Esophagus squamous epithelium (tissue), 5 donors: Measurements from ENCODE around the gene TOMM22. TPM values are rescaled to one million over a fixed set of nuclear protein-coding genes. Genes with fewer than 3 reads are reported as not detected.

Source experiments
- DNase-seq: peaks from one replicate; lab custom pipeline; 2025; lab: John Stamatoyannopoulos, UW
- H3K27ac ChIP-seq, 4 donors: fragments of 200-600 bp; sonication (generic); one replicate each; pipeline ENCODE4 v1.5.1; 2016 to 2019; ENCODE audit warnings: mild to moderate bottlenecking in 1 of 4
- H3K27me3 ChIP-seq, 4 donors: fragments of 200-600 bp; sonication (generic); 1 replicate in 3 of 4; 2 replicates in 1 of 4; pipeline versions ENCODE4 v1.5.1 to v1.6.0; 2017 to 2021; ENCODE audit warnings: antibody characterized with exemption in 1 of 4
- H3K36me3 ChIP-seq, 3 donors: fragments of 200-600 bp; sonication (generic); one replicate each; pipeline ENCODE4 v1.5.1; 2016 to 2019
- H3K4me1 ChIP-seq, 3 donors: fragments of 200-600 bp; sonication (generic); one replicate each; pipeline ENCODE4 v1.5.1; 2017 to 2019
- H3K4me3 ChIP-seq, 4 donors: fragments of 200-600 bp; sonication (generic); 1 replicate in 3 of 4; 2 replicates in 1 of 4; pipeline ENCODE4 v1.5.1; 2016 to 2019; ENCODE audit warnings: mild to moderate bottlenecking in 2 of 4, moderate library complexity in 1 of 4
- H3K9me3 ChIP-seq, 3 donors: fragments of 200-600 bp; sonication (generic); one replicate each; pipeline ENCODE4 v1.5.1; 2016 to 2019
- POLR2A ChIP-seq, 4 donors: fragments of 450-650 bp; IDR thresholded peaks; one replicate each; pipeline ENCODE4 v1.6.1; 2017; ENCODE audit warnings: antibody characterized with exemption in 4 of 4, mild to moderate bottlenecking in 4 of 4, moderate library complexity in 3 of 4
- WGBS, 2 donors: methylation state at CpG; one replicate each; pipeline ENCODE4 v1.1.5; 2018; 5-methylcytosine and 5-hydroxymethylcytosine counted together
- intact Hi-C: fragments of 100-400 bp; cut with DNase I; formaldehyde crosslinking; loops from one replicate; pipeline ENCODE4 v1.15.0; 2022
- total RNA-seq, 4 donors: library from RNA; depleted of rRNA; stranded (reverse); fragments of >200 nt; gene quantifications; one replicate each; pipeline ENCODE4 v1.1.0, GENCODE V29; 2016
- TF ChIP-seq, protein P1 (sequence below), 6 experiments: fragments of 450-650 bp in 4 of 6; fragments of 200-600 bp in 2 of 6; sonication (generic) in 2 of 6; IDR thresholded peaks; one replicate each; pipeline ENCODE4 v1.5.1; 2016 to 2019; ENCODE audit warnings: antibody characterized with exemption in 6 of 6, mild to moderate bottlenecking in 4 of 6, moderate library complexity in 4 of 6
- donor health status: DM: yes; HTN: yes; CAD: no.

Gene TOMM22
- total RNA-seq, 4 donors from 2014 or later, result 23.4 to 73.7 (median 57.2) TPM

DNA sequence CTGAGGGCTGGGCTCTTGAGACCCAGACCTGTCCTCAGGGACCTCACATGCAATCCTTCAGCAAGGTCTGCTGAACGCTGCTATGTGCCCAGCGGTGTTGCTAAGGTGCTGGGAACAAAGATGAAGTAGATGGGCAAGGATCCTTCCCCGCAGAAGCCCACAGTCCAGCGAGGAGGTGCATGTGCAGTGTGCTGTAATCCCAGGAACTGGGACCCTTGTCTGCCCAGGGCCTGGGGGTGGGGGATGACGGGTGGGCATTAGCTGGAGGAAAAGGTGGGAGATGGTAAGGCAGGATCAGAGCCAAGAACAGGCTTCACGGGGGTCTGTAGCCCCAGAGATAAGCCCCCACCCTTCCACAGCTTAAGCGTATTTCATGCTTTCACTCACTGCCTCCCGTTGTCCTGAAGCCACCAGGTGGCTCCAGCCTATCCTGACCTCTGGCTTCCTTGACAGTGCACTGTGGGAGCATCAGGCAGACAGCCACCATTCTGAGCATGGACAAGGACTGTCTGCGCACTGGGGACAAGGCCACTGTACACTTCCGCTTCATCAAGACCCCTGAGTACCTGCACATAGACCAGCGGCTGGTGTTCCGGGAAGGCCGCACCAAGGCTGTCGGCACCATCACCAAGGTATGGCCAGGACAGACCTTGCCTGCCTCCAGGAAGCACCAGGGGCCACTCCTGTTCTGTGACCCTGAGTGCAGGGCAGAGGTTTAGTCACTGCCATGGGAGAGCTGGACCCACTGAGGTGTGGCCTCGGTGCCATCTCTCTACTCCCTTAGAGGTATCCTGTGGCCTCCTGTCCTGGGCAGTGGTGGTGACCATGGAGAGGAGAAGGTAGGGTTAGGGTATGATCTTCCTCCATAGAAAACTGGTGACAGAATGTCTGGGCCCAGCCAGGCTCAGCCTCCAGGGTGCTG, 46.0 kb downstream of the TOMM22 start:
- Histone ChIP-seq H3K9me3 (no peaks in the 10 kb centered on the region), H3K27me3 (no peaks in the 10 kb centered on the region), H3K27ac (no peak overlapping the region), H3K4me3 (no peak overlapping the region), H3K4me1 (peaks cover under 1 to 16% (median 11%) of the 10 kb centered on the region in 3 donors), H3K36me3 (peaks cover 58 to 95% (median 74%) of the 10 kb centered on the region in 3 donors)
- intact Hi-C loops, result no loop called here
- 81 to 89% methylated on average over 7 to 9 of the region's 15 CpGs for WGBS, 2 donors
- no peak for TF ChIP-seq POLR2A (IDR thresholded peaks at IDR 0.05)
- TF ChIP-seq, protein P1, sequence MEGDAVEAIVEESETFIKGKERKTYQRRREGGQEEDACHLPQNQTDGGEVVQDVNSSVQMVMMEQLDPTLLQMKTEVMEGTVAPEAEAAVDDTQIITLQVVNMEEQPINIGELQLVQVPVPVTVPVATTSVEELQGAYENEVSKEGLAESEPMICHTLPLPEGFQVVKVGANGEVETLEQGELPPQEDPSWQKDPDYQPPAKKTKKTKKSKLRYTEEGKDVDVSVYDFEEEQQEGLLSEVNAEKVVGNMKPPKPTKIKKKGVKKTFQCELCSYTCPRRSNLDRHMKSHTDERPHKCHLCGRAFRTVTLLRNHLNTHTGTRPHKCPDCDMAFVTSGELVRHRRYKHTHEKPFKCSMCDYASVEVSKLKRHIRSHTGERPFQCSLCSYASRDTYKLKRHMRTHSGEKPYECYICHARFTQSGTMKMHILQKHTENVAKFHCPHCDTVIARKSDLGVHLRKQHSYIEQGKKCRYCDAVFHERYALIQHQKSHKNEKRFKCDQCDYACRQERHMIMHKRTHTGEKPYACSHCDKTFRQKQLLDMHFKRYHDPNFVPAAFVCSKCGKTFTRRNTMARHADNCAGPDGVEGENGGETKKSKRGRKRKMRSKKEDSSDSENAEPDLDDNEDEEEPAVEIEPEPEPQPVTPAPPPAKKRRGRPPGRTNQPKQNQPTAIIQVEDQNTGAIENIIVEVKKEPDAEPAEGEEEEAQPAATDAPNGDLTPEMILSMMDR (IDR thresholded peaks at IDR 0.05), result no peak
- DNase-seq, result no peak

DNA sequence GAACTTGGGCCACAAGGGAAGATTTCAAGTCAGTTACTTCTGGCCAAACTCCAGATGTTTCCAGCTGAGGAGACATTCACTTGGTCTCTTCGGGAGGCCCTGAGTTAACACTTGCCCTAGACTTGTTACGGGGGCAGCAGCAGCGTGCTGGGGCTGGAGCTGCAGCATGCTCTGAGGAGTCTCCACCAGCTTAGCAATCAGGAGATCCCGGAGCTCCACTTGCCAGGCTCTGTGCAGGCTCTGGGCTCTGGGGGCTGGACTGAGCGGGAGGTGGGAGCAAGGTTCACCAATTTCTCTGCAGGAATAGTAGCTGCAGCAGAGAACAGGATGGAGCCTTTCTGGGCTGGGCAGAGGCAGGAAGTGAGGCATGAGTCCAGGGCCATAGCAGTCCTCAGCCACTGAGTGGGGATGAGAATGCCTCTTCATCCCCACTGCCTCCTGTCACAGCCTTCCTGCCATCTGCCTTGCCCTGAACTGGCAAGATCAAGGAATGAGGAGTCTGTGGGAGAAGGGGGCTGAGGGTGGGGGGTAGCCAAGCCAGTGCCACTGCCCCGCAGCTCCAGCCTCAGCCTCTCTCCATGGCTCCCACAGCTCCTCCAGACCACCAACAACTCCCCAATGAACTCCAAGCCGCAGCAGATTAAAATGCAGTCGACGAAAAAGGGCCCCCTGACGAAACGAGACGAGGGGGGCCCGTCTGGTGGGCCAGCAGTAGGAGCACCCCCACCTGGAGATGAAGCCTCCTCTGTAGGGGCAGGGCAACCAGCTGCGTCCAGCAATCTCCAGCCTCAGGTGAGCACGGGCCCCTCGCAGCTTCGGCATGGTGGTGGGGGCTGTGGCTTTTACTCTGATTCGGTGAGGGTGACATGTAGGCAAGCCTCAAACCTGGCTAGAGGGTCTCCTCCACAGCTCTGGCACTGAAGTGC, 47.4 kb downstream of the TOMM22 start:
- TF ChIP-seq, protein P1 (IDR thresholded peaks at IDR 0.05), result no peak
- no peak for DNase-seq
- H3K27ac ChIP-seq, result no peak overlapping the region
- H3K4me1 ChIP-seq, result peaks cover 13 to 29% (median 24%) of the 10 kb centered on the region in 3 donors
- no peak overlapping the region for H3K4me3 ChIP-seq
- intact Hi-C loops, result no loop called here
- no peaks in the 10 kb centered on the region for H3K9me3 ChIP-seq
- peaks cover 65 to 88% (median 70%) of the 10 kb centered on the region in 3 donors for H3K36me3 ChIP-seq
- WGBS, 2 donors, result 92% methylated on average over 2 to 10 of the region's 18 CpGs
- no peaks in the 10 kb centered on the region for H3K27me3 ChIP-seq

DNA sequence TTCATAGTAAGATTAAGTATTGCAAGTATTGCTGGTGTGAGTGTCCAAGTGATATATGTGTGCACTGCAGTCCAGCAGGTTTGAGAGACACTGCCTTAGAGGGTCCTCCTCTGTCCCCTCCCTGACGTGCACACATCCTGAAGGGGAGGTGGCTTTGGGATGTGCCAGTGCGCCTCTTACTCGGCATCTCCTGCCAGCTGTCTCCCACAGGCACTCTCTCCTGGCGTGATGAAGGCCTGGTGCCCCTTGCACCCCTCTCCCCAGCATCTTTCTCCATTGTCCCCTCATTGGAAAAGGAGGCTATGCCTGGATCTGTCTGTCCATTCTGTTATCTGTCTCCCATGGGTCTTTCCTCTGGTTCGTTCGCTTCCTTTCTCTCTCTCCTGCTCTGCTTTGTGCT, 48.2 kb downstream of the TOMM22 start:
- intact Hi-C loops, result no loop called here

DNA sequence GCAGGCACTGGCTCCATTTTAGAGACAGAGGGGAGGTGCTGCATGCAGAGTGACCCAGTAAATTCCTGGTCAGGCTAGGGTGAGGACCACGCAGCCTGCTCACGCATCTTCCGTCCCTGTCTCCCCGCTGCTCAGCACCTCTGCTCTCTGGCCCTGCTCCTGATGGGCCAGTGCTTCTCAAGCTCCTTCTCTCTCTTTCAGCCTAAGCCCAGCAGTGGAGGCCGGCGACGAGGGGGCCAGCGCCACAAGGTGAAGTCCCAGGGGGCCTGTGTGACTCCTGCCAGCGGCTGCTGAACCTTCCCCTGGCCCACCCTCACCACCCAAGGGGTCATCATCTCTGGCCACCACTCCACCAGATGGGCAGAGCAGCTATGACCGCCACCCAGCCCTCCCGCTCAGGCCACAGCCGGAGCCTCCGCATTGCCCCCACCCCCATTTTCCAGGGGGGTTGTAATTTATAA, 48.7 kb downstream of the TOMM22 start:
- TF ChIP-seq, protein P1 (IDR thresholded peaks at IDR 0.05), result no peak
- no peak for TF ChIP-seq POLR2A (IDR thresholded peaks at IDR 0.05)
- intact Hi-C loops, result no loop called here
- H3K36me3 ChIP-seq, result peaks cover 60 to 88% (median 72%) of the 10 kb centered on the region in 3 donors
- no peaks in the 10 kb centered on the region for H3K9me3 ChIP-seq
- H3K27ac ChIP-seq, result no peak overlapping the region
- WGBS, 2 donors, result 92 to 100% methylated on average over 5 to 13 of the region's 13 CpGs
- DNase-seq, result no peak
- no peak overlapping the region for H3K4me3 ChIP-seq
- H3K27me3 ChIP-seq, result no peaks in the 10 kb centered on the region
- peaks cover 21 to 42% (median 27%) of the 10 kb centered on the region in 3 donors for H3K4me1 ChIP-seq

More for the DNA sequence above, 48.2 kb downstream of the TOMM22 start:
- WGBS, 2 donors, result 78 to 86% methylated on average over 5 to 6 of the region's 6 CpGs
- H3K27ac ChIP-seq, result no peak overlapping the region
- H3K4me3 ChIP-seq, result no peak overlapping the region
- TF ChIP-seq, protein P1 (IDR thresholded peaks at IDR 0.05), result no peak
- TF ChIP-seq POLR2A (IDR thresholded peaks at IDR 0.05), result no peak
- H3K27me3 ChIP-seq, result no peaks in the 10 kb centered on the region
- H3K9me3 ChIP-seq, result no peaks in the 10 kb centered on the region
- H3K36me3 ChIP-seq, result peaks cover 65 to 88% (median 70%) of the 10 kb centered on the region in 3 donors
- peaks cover 21 to 37% (median 27%) of the 10 kb centered on the region in 3 donors for H3K4me1 ChIP-seq
- no peak for DNase-seq
